SK-N-SH treated with all-trans-retinoic acid at 6 μM for 48 hours (cell line): ENCODE results near the gene SLC13A1.

Source experiments
- BACH2 ChIP-seq: fragments of 250-450 bp; sonication (Bioruptor Pico); IDR thresholded peaks from 2 replicates; pipeline ENCODE4 v1.9.0; 2021; ENCODE audit warnings: mild to moderate bottlenecking, borderline replicate concordance
- GLIS3 ChIP-seq: fragments of 250-450 bp; sonication (Bioruptor Pico); IDR thresholded peaks from 2 replicates; pipeline ENCODE4 v1.5.0; 2020; ENCODE audit warnings: mild to moderate bottlenecking, moderate library complexity
- OSR1 ChIP-seq: fragments of 250-450 bp; sonication (Bioruptor Pico); IDR thresholded peaks from 2 replicates; pipeline ENCODE4 v1.8.0; 2022; ENCODE audit warnings: moderate library complexity, mild to moderate bottlenecking, inconsistent platforms
- RARB ChIP-seq: fragments of 250-450 bp; sonication (Bioruptor Pico); IDR thresholded peaks from 2 replicates; pipeline ENCODE4 v1.8.0; 2021; ENCODE audit warnings: mild to moderate bottlenecking, moderate library complexity
- TCF4 ChIP-seq: fragments of 250-450 bp; sonication (Bioruptor Pico); IDR thresholded peaks from 2 replicates; pipeline ENCODE4 v1.8.0; 2021; ENCODE audit warnings: mild to moderate bottlenecking, moderate library complexity, borderline replicate concordance
- TOX ChIP-seq: fragments of 250-450 bp; sonication (Bioruptor Pico); IDR thresholded peaks from 2 replicates; pipeline ENCODE4 v1.8.0; 2021; ENCODE audit warnings: mild to moderate bottlenecking, moderate library complexity, borderline replicate concordance
- ZFP3 ChIP-seq: fragments of 250-450 bp; sonication (Bioruptor Pico); IDR thresholded peaks from 2 replicates; pipeline ENCODE4 v1.5.0; 2020; ENCODE audit warnings: mild to moderate bottlenecking, moderate library complexity
- ZFP30 ChIP-seq: fragments of 450-650 bp; formaldehyde crosslinking; IDR thresholded peaks from 2 replicates; pipeline ENCODE4 v1.5.0; 2022; ENCODE audit warnings: mild to moderate bottlenecking, moderate library complexity
- ZNF565 ChIP-seq: fragments of 450-650 bp; formaldehyde crosslinking; conservative IDR thresholded peaks from 2 replicates; pipeline ENCODE4 v1.5.0; 2020; ENCODE audit warnings: low read depth, mild to moderate bottlenecking, moderate library complexity
- TF ChIP-seq, protein P1 (sequence below): fragments of 250-450 bp; sonication (Bioruptor Pico); IDR thresholded peaks from 2 replicates; pipeline ENCODE4 v1.8.0; 2021; ENCODE audit warnings: low read depth, mild to moderate bottlenecking, moderate library complexity, borderline replicate concordance
- TF ChIP-seq, protein P2 (sequence below): fragments of 250-450 bp; sonication (Bioruptor Pico); IDR thresholded peaks from 2 replicates; pipeline ENCODE4 v1.5.1; 2020; ENCODE audit warnings: low read depth, mild to moderate bottlenecking, moderate library complexity
- TF ChIP-seq, protein P3 (sequence below): fragments of 250-450 bp; sonication (Bioruptor Pico); IDR thresholded peaks from 2 replicates; pipeline ENCODE4 v1.5.0; 2020; ENCODE audit warnings: mild to moderate bottlenecking, moderate library complexity
- TF ChIP-seq, protein P4 (sequence below): fragments of 250-450 bp; sonication (Bioruptor Pico); IDR thresholded peaks from 2 replicates; pipeline ENCODE4 v1.8.0; 2020; ENCODE audit warnings: mild to moderate bottlenecking, moderate library complexity, borderline replicate concordance

DNA sequence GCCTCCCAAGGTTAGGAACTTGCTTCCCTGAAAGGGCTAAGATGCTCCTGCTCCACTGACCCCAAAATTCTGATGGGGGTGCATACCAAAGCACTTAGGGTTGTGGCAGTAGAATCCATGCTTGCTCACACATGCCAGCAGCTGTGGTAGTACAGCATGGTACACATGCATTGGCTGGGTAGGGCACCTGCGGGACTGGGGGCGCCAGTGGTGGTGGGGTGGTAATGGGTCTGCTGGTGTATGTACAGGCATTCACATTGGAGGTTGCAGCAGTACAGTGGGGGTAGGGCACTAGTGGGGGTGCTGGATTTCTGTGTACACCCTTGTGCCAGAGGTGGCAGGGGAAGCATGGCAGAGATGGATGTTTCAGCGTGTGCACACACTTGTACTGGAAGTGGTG is 132.0 kb downstream of the SLC13A1 start:
- TF ChIP-seq TCF4 (CRISPR knock-in tag) (no peak), ZFP3 (CRISPR knock-in tag) (no peak), RARB (CRISPR knock-in tag) (no peak), GLIS3 (CRISPR knock-in tag) (no peak), OSR1 (no peak), TOX (no peak), ZNF565 (CRISPR knock-in tag) (no peak), ZFP30 (CRISPR knock-in tag) (no peak), BACH2 (CRISPR knock-in tag) (no peak)
- TF ChIP-seq, protein P1, sequence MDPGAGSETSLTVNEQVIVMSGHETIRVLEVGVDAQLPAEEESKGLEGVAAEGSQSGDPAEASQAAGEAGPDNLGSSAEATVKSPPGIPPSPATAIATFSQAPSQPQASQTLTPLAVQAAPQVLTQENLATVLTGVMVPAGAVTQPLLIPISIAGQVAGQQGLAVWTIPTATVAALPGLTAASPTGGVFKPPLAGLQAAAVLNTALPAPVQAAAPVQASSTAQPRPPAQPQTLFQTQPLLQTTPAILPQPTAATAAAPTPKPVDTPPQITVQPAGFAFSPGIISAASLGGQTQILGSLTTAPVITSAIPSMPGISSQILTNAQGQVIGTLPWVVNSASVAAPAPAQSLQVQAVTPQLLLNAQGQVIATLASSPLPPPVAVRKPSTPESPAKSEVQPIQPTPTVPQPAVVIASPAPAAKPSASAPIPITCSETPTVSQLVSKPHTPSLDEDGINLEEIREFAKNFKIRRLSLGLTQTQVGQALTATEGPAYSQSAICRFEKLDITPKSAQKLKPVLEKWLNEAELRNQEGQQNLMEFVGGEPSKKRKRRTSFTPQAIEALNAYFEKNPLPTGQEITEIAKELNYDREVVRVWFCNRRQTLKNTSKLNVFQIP (CRISPR knock-in tag) = no peak
- TF ChIP-seq, protein P2, sequence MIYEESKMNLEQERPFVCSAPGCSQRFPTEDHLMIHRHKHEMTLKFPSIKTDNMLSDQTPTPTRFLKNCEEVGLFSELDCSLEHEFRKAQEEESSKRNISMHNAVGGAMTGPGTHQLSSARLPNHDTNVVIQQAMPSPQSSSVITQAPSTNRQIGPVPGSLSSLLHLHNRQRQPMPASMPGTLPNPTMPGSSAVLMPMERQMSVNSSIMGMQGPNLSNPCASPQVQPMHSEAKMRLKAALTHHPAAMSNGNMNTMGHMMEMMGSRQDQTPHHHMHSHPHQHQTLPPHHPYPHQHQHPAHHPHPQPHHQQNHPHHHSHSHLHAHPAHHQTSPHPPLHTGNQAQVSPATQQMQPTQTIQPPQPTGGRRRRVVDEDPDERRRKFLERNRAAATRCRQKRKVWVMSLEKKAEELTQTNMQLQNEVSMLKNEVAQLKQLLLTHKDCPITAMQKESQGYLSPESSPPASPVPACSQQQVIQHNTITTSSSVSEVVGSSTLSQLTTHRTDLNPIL (CRISPR knock-in tag) = no peak
- TF ChIP-seq, protein P3, sequence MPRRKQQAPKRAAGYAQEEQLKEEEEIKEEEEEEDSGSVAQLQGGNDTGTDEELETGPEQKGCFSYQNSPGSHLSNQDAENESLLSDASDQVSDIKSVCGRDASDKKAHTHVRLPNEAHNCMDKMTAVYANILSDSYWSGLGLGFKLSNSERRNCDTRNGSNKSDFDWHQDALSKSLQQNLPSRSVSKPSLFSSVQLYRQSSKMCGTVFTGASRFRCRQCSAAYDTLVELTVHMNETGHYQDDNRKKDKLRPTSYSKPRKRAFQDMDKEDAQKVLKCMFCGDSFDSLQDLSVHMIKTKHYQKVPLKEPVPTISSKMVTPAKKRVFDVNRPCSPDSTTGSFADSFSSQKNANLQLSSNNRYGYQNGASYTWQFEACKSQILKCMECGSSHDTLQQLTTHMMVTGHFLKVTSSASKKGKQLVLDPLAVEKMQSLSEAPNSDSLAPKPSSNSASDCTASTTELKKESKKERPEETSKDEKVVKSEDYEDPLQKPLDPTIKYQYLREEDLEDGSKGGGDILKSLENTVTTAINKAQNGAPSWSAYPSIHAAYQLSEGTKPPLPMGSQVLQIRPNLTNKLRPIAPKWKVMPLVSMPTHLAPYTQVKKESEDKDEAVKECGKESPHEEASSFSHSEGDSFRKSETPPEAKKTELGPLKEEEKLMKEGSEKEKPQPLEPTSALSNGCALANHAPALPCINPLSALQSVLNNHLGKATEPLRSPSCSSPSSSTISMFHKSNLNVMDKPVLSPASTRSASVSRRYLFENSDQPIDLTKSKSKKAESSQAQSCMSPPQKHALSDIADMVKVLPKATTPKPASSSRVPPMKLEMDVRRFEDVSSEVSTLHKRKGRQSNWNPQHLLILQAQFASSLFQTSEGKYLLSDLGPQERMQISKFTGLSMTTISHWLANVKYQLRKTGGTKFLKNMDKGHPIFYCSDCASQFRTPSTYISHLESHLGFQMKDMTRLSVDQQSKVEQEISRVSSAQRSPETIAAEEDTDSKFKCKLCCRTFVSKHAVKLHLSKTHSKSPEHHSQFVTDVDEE (CRISPR knock-in tag) = no peak
- TF ChIP-seq, protein P4, sequence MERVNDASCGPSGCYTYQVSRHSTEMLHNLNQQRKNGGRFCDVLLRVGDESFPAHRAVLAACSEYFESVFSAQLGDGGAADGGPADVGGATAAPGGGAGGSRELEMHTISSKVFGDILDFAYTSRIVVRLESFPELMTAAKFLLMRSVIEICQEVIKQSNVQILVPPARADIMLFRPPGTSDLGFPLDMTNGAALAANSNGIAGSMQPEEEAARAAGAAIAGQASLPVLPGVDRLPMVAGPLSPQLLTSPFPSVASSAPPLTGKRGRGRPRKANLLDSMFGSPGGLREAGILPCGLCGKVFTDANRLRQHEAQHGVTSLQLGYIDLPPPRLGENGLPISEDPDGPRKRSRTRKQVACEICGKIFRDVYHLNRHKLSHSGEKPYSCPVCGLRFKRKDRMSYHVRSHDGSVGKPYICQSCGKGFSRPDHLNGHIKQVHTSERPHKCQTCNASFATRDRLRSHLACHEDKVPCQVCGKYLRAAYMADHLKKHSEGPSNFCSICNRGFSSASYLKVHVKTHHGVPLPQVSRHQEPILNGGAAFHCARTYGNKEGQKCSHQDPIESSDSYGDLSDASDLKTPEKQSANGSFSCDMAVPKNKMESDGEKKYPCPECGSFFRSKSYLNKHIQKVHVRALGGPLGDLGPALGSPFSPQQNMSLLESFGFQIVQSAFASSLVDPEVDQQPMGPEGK = no peak
